Measurements from ENCODE around the gene GNG4.
"Not testable (repeated sequence)": the region's sequence is repeated elsewhere in the genome, so short reads cannot be mapped to it uniquely, and the experiment has no call there.

Gene GNG4

DNA sequence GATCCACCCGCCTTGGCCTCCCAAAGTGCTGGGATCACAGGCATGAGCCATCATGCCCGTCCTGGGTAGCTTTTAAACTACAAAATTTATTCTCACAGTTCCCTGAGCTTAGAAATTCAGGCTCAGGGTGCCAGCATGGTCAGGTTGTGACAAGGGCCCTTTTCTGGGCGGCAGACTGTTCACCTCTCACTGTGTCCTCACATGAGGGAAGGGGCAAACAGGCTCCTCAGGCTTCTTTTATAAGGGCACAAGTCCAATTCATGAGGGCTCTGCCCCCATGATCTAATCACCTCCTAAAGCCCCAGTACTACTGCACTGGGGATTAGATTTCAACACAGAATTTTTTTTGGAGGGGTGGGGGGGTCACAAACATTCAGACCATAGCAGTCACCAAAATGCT lies 36.8 kb downstream of the GNG4 start:
- Mint-ChIP-seq H3K27ac (ENCODE audit: low read depth) (no peak overlapping the region), H3K4me3 (no peak overlapping the region), H3K4me1 (no peaks in the 10 kb centered on the region), H3K27me3 (no peaks in the 10 kb centered on the region), H3K36me3 (ENCODE audit: insufficient read depth) (no peaks in the 10 kb centered on the region), H3K9me3 (no peaks in the 10 kb centered on the region)
- ATAC-seq (replicated peaks; ENCODE audit: extremely low read depth, poor library complexity, severe bottlenecking) (no peak), DNase-seq (ENCODE audit: low spot score in 2 of 2) (no peak)

DNA sequence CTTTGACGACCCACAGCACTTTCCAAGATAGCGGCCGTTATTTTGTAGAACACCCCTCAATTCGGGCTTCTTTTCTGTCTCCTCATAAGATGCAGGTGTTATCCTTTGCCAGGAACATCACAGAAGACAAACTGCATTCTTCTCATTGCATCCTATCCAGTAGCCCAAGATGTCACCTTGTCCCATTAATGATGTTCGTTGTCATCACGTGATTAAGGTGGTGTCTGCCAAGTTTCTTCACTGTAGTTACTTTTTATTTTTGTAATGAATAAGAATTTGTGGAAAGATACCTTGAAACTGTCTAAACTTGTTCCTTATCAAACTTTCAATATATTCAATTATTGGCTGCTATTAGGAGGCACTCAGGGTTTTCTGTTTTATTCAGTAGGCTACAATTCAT lies 39.4 kb downstream of the GNG4 start:
- DNase-seq (ENCODE audit: low spot score in 2 of 2) (no peak), ATAC-seq (replicated peaks; ENCODE audit: extremely low read depth, poor library complexity, severe bottlenecking) (no peak)
- H3K9me3 Mint-ChIP-seq: no peaks in the 10 kb centered on the region
- H3K27me3 Mint-ChIP-seq: no peaks in the 10 kb centered on the region
- no peak overlapping the region for H3K4me3 Mint-ChIP-seq
- no peak overlapping the region for H3K27ac Mint-ChIP-seq (ENCODE audit: low read depth)
- H3K4me1 Mint-ChIP-seq: no peaks in the 10 kb centered on the region
- no peaks in the 10 kb centered on the region for H3K36me3 Mint-ChIP-seq (ENCODE audit: insufficient read depth)

DNA sequence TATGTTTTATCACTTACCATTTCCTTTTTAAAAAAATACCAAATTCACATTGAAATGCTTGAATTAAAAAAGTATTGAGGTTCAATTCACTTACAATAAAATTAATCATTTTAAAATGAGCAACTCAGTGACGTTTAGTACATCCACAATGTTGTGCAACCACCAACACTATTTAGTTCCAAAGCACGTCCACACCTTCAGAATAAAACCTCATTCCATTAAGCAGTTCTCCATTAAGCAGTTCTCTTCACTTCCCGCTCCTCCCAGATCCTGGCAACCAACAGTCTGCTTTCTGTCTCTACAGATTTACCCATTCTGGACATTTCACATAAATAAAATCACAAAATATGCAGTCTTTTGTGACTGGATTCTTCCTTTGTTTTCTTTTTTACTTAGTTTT lies 41.3 kb downstream of the GNG4 start:
- DNase-seq (ENCODE audit: low spot score in 2 of 2) (no peak), ATAC-seq (replicated peaks; ENCODE audit: extremely low read depth, poor library complexity, severe bottlenecking) (no peak)
- Mint-ChIP-seq H3K36me3 (ENCODE audit: insufficient read depth) (no peaks in the 10 kb centered on the region), H3K27me3 (no peaks in the 10 kb centered on the region), H3K27ac (ENCODE audit: low read depth) (no peak overlapping the region), H3K4me1 (no peaks in the 10 kb centered on the region), H3K4me3 (no peak overlapping the region), H3K9me3 (no peaks in the 10 kb centered on the region)

DNA sequence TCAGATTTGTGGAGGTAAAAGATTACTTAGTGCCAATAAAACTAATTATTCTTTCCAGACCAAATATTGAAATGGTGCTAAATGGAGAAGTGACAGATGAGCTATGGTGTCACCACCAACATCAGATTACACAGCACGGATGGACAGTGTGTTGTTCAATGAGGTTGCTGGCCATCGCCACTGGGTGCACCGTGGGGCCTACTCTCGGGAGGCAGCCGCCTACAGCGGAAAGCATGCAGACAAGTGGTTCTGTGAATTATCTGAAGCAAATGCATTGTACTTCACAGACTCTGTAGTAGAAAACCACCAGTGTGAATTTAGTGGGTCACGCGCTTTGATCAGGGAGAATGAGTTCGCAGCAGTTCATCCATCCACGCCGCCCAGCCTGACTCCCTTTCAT lies 42.3 kb downstream of the GNG4 start:
- Mint-ChIP-seq H3K27me3 (no peaks in the 10 kb centered on the region), H3K9me3 (no peaks in the 10 kb centered on the region), H3K36me3 (ENCODE audit: insufficient read depth) (no peaks in the 10 kb centered on the region), H3K27ac (ENCODE audit: low read depth) (no peak overlapping the region), H3K4me1 (no peaks in the 10 kb centered on the region), H3K4me3 (no peak overlapping the region)
- no peak for ATAC-seq (replicated peaks; ENCODE audit: extremely low read depth, poor library complexity, severe bottlenecking)
- DNase-seq (ENCODE audit: low spot score in 2 of 2): no peak

- H3K36me3 Mint-ChIP-seq (ENCODE audit: insufficient read depth): no peaks in the 10 kb centered on the region
- H3K27me3 Mint-ChIP-seq: peaks cover 12% of the 10 kb centered on the region
- no peaks in the 10 kb centered on the region for H3K4me1 Mint-ChIP-seq
- DNase-seq (ENCODE audit: low spot score in 2 of 2) (no peak), ATAC-seq (replicated peaks; ENCODE audit: extremely low read depth, poor library complexity, severe bottlenecking) (no peak)
- H3K27ac Mint-ChIP-seq (ENCODE audit: low read depth): no peak overlapping the region
- H3K9me3 Mint-ChIP-seq: no peaks in the 10 kb centered on the region
- H3K4me3 Mint-ChIP-seq: no peak overlapping the region
Measured at GRCh38 chr1:235601104-235601503, 48.5 kb downstream of the GNG4 start.

GRCh38 chr1:235599536-235599935 lies 50.0 kb downstream of the GNG4 start:
- ATAC-seq (replicated peaks; ENCODE audit: extremely low read depth, poor library complexity, severe bottlenecking) (no peak), DNase-seq (ENCODE audit: low spot score in 2 of 2) (no peak)
- Mint-ChIP-seq H3K36me3 (ENCODE audit: insufficient read depth) (no peaks in the 10 kb centered on the region), H3K27ac (ENCODE audit: low read depth) (no peak overlapping the region), H3K9me3 (no peaks in the 10 kb centered on the region), H3K4me1 (no peaks in the 10 kb centered on the region), H3K4me3 (no peak overlapping the region), H3K27me3 (peaks cover 12% of the 10 kb centered on the region)

GRCh38 chr1:235597867-235598553 lies 51.6 kb downstream of the GNG4 start:
- H3K36me3 Mint-ChIP-seq (ENCODE audit: insufficient read depth): no peaks in the 10 kb centered on the region
- ATAC-seq (replicated peaks; ENCODE audit: extremely low read depth, poor library complexity, severe bottlenecking) (no peak), DNase-seq (ENCODE audit: low spot score in 2 of 2) (no peak)
- H3K4me1 Mint-ChIP-seq: no peaks in the 10 kb centered on the region
- H3K9me3 Mint-ChIP-seq: no peaks in the 10 kb centered on the region
- no peak overlapping the region for H3K4me3 Mint-ChIP-seq
- no peak overlapping the region for H3K27ac Mint-ChIP-seq (ENCODE audit: low read depth)
- H3K27me3 Mint-ChIP-seq: peaks cover 22% of the 10 kb centered on the region

- ATAC-seq (replicated peaks; ENCODE audit: extremely low read depth, poor library complexity, severe bottlenecking) (no peak), DNase-seq (ENCODE audit: low spot score in 2 of 2) (no peak)
- peaks cover 42% of the 10 kb centered on the region for H3K27me3 Mint-ChIP-seq
- no peaks in the 10 kb centered on the region for H3K4me1 Mint-ChIP-seq
- H3K27ac Mint-ChIP-seq (ENCODE audit: low read depth): no peak overlapping the region
- no peaks in the 10 kb centered on the region for H3K9me3 Mint-ChIP-seq
- no peaks in the 10 kb centered on the region for H3K36me3 Mint-ChIP-seq (ENCODE audit: insufficient read depth)
- no peak overlapping the region for H3K4me3 Mint-ChIP-seq
Measured at GRCh38 chr1:235595079-235595478, 54.5 kb downstream of the GNG4 start.

DNA sequence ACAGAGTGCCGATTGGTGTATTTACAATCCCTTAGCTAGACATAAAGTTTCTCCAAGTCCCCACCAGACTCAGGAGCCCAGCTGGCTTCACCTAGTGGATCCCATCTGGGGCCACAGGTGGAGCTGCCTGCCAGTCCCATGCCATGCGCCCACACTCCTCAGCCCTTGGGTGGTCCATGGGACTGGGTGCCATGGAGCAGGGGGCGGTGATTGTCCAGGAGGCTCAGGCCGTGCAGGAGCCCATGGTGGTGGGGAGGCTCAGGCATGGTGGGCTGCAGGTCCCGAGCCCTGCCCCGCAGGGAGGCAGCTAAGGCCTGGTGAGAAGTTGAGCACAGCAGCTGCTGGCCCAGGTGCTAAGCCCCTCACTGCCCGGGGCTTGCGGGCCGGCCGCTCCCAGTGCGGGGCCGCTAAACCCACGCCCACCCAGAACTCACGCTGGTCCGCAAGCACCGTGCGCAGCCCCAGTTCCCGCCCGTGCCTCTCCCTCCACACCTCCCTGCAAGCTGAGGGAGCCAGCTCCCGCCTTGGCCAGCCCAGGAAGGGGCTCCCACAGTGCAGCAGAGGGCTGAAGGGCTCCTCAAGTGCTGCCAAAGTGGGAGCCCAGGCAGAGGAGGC lies 55.2 kb downstream of the GNG4 start:
- H3K4me1 Mint-ChIP-seq; H3K36me3 Mint-ChIP-seq (ENCODE audit: insufficient read depth); DNase-seq (ENCODE audit: low spot score in 2 of 2); ATAC-seq (replicated peaks; ENCODE audit: extremely low read depth, poor library complexity, severe bottlenecking); H3K4me3 Mint-ChIP-seq; H3K27ac Mint-ChIP-seq (ENCODE audit: low read depth); H3K9me3 Mint-ChIP-seq: not testable (repeated sequence)
- peaks cover 42% of the 10 kb centered on the region for H3K27me3 Mint-ChIP-seq

- Mint-ChIP-seq H3K4me1 (peaks cover 8% of the 10 kb centered on the region), H3K36me3 (ENCODE audit: insufficient read depth) (peaks cover 1% of the 10 kb centered on the region), H3K27ac (ENCODE audit: low read depth) (no peak overlapping the region), H3K27me3 (peaks cover 53% of the 10 kb centered on the region), H3K9me3 (peaks cover 10% of the 10 kb centered on the region), H3K4me3 (no peak overlapping the region)
- ATAC-seq (replicated peaks; ENCODE audit: extremely low read depth, poor library complexity, severe bottlenecking) (no peak), DNase-seq (ENCODE audit: low spot score in 2 of 2) (no peak)
Measured at GRCh38 chr1:235588916-235589515, 60.6 kb downstream of the GNG4 start.

- peaks cover 10% of the 10 kb centered on the region for H3K9me3 Mint-ChIP-seq
- H3K4me1 Mint-ChIP-seq: peaks cover 8% of the 10 kb centered on the region
- H3K4me3 Mint-ChIP-seq: no peak overlapping the region
- no peak for ATAC-seq (replicated peaks; ENCODE audit: extremely low read depth, poor library complexity, severe bottlenecking)
- peaks cover 1% of the 10 kb centered on the region for H3K36me3 Mint-ChIP-seq (ENCODE audit: insufficient read depth)
- no peak for DNase-seq (ENCODE audit: low spot score in 2 of 2)
- peak overlapping the region; percentile 48 for H3K27ac Mint-ChIP-seq (ENCODE audit: low read depth)
- peaks cover 52% of the 10 kb centered on the region for H3K27me3 Mint-ChIP-seq
Measured at GRCh38 chr1:235588156-235588555, 61.4 kb downstream of the GNG4 start.

- Mint-ChIP-seq H3K36me3 (ENCODE audit: insufficient read depth) (peaks cover 1% of the 10 kb centered on the region), H3K27ac (ENCODE audit: low read depth) (no peak overlapping the region), H3K4me3 (no peak overlapping the region), H3K27me3 (peaks cover 49% of the 10 kb centered on the region), H3K9me3 (peaks cover 10% of the 10 kb centered on the region), H3K4me1 (peaks cover 8% of the 10 kb centered on the region)
- ATAC-seq (replicated peaks; ENCODE audit: extremely low read depth, poor library complexity, severe bottlenecking): no peak
- DNase-seq (ENCODE audit: low spot score in 2 of 2): no peak
Measured at GRCh38 chr1:235586992-235587391, 62.6 kb downstream of the GNG4 start.

GRCh38 chr1:235586413-235586812 lies 63.2 kb downstream of the GNG4 start:
- peaks cover 49% of the 10 kb centered on the region for H3K27me3 Mint-ChIP-seq
- peaks cover 1% of the 10 kb centered on the region for H3K36me3 Mint-ChIP-seq (ENCODE audit: insufficient read depth)
- no peak overlapping the region for H3K4me3 Mint-ChIP-seq
- ATAC-seq (replicated peaks; ENCODE audit: extremely low read depth, poor library complexity, severe bottlenecking) (no peak), DNase-seq (ENCODE audit: low spot score in 2 of 2) (no peak)
- peaks cover 10% of the 10 kb centered on the region for H3K9me3 Mint-ChIP-seq
- peaks cover 8% of the 10 kb centered on the region for H3K4me1 Mint-ChIP-seq
- H3K27ac Mint-ChIP-seq (ENCODE audit: low read depth): no peak overlapping the region
